ENCODE results near the gene C19orf38.

C19orf38 gene

GRCh38 chr19:10884274-10884673, 36.1 kb downstream of the C19orf38 start:
- H3K27ac ChIP-seq (ENCODE audit: low read depth, low read length): no peak overlapping the region
- H3K9me3 ChIP-seq (ENCODE audit: control insufficient read depth, insufficient read depth, low read depth, low read length): no peaks in the 10 kb centered on the region
- no peaks in the 10 kb centered on the region for H3K27me3 ChIP-seq (ENCODE audit: control insufficient read depth, insufficient read depth, low read length)
- H3K9ac ChIP-seq (ENCODE audit: low read length): no peak overlapping the region
- no peak overlapping the region for H3K4me3 ChIP-seq (ENCODE audit: low read depth, low read length)
- peaks cover 75% of the 10 kb centered on the region for H3K4me1 ChIP-seq (ENCODE audit: control insufficient read depth, insufficient read depth, low read length)
- H3K36me3 ChIP-seq (ENCODE audit: control insufficient read depth, insufficient read depth, low read length): no peaks in the 10 kb centered on the region

DNA sequence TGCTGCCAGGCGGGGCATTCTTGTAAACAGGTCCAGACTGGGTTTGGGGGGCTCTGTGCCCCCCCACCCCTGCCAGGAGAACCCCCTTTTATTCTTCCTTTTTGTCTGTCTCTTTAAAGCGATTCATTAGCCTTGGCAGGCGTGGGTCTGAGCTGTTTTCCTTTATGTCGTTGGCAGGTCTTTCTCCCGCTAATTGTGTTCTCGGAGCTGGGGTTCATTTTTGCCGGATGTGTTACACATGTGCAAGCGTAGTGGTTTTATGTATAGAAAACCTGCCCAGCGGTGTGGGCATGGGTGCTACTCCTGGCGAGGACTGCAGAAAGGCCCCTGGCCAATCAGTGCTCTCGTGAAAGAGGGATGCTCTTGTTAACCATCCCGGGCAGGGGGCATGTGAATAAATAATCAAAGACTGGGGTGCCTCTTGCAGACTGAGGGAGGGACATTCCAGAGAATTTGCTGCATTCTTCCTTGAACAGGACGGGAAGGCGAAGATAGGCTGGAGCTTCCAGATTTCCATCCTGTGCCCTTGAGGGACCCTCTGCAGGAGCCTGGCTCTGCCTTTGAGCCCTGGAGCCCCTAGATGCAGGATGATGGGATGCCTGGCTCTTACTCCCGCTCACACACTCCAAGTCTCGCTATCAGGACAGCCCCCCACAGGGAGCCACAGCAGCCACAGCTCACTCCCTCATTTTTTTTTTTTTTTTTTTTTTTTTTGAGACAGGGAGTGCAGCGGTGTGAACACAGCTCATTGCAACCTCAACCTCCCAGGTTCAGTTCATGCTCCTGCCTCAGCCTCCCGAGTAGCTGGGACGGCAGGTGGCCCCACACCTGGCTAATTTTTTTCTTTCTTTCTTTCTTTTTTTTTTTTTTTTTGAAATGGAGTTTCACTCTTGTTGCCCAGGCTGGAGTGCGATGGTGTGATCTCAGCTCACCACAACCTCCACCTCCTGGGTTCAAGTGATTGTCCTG, 37.3 kb downstream of the C19orf38 start:
- Histone ChIP-seq H3K9ac (ENCODE audit: low read length) (no peak overlapping the region), H3K4me1 (ENCODE audit: control insufficient read depth, insufficient read depth, low read length) (peaks cover 64% of the 10 kb centered on the region), H3K36me3 (ENCODE audit: control insufficient read depth, insufficient read depth, low read length) (no peaks in the 10 kb centered on the region), H3K27ac (ENCODE audit: low read depth, low read length) (no peak overlapping the region), H3K4me3 (ENCODE audit: low read depth, low read length) (no peak overlapping the region), H3K9me3 (ENCODE audit: control insufficient read depth, insufficient read depth, low read depth, low read length) (no peaks in the 10 kb centered on the region), H3K27me3 (ENCODE audit: control insufficient read depth, insufficient read depth, low read length) (no peaks in the 10 kb centered on the region)

DNA sequence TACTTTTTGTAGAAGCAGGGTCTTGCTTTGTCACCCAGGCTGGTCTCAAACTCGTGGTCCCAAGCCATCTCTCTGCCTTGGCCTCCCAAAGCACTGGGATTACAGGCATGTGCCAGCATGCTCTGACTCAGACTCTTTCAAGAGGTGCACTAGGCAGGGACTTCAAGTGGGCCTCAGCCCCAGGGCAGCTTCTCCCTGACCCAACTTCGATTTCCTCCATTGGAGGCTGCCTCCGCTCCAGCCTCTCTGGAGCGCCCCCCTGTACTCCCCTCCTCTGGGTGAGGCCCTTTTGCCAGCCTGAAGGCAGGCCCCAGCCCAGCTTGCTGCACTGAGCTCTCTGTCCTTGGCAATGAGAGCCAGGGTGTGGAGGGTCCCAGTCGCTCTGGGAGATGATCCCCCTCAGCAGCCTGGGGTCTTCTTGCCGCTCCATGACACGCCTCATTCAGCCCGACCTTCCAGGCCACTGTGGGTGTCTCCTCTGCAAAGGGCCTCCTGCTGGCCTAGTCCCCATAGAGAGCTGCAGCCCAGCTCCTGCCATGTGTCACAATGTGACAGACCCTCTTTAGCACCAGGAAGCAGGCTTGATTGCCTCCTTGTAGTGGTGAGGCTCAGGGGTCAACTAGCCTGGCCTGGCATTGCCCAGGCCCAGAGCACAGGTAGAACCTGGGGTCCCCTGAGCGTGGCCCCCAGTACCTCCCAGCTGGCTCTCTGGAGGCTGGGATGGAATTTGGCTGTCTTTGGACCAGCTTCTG, 39.6 kb downstream of the C19orf38 start:
- no peaks in the 10 kb centered on the region for H3K36me3 ChIP-seq (ENCODE audit: control insufficient read depth, insufficient read depth, low read length)
- 0 out of 2 replicates have a peak overlapping the region, but pooled peaks have one; percentile 0 for H3K4me3 ChIP-seq (ENCODE audit: low read depth, low read length)
- H3K27me3 ChIP-seq (ENCODE audit: control insufficient read depth, insufficient read depth, low read length): no peaks in the 10 kb centered on the region
- peaks cover 61% of the 10 kb centered on the region for H3K4me1 ChIP-seq (ENCODE audit: control insufficient read depth, insufficient read depth, low read length)
- peak overlapping the region; percentile 15 for H3K9ac ChIP-seq (ENCODE audit: low read length)
- H3K9me3 ChIP-seq (ENCODE audit: control insufficient read depth, insufficient read depth, low read depth, low read length): no peaks in the 10 kb centered on the region
- peak overlapping the region; percentile 72 for H3K27ac ChIP-seq (ENCODE audit: low read depth, low read length)

DNA sequence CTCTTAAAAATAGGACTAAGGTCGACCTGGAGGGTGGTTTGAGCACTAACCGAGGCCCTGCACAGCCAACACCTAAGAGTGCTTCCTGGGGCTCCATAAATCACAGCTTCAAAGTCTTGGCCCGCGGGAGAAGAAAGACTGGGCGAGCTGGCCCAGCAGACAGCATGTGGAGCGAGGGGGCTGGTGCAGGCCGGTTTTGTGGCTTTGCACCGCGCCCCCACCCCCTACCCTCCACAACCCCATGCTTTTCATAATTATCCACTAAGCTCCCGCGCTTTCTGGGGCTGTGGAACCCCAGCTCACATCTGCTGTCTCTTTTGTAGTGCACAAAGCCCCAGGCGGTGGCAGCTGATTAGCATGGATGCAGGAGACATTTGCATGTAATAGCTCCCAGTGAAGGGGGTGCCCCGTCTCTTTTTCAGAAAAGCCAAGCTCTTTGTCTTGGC, 40.2 kb downstream of the C19orf38 start:
- Histone ChIP-seq H3K27ac (ENCODE audit: low read depth, low read length) (peak overlapping the region; percentile 72), H3K36me3 (ENCODE audit: control insufficient read depth, insufficient read depth, low read length) (no peaks in the 10 kb centered on the region), H3K9me3 (ENCODE audit: control insufficient read depth, insufficient read depth, low read depth, low read length) (no peaks in the 10 kb centered on the region), H3K9ac (ENCODE audit: low read length) (peak overlapping the region; percentile 15), H3K4me3 (ENCODE audit: low read depth, low read length) (peak overlapping the region; percentile 22; the same call in 1 of the 2 replicates), H3K4me1 (ENCODE audit: control insufficient read depth, insufficient read depth, low read length) (peaks cover 56% of the 10 kb centered on the region), H3K27me3 (ENCODE audit: control insufficient read depth, insufficient read depth, low read length) (no peaks in the 10 kb centered on the region)

DNA sequence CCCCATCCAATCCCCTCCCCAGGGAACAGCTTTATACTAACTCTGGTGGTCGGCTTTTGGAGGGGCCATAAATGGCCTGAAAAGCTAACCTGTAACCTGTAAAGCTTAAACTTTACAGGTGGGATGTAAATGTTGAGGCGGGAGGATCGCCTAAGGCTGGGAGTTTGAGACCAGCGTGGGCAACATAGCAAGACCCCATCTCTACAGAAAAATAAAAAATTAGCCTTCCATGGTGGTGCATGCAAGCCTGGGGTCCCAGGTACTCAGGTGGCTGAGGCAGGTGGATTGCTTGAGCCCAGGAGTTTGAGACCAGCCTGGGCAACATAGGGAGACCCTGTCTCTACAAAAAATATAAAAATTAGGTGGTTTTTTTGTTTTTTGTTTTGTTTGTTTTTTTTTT, 41.7 kb downstream of the C19orf38 start:
- Histone ChIP-seq H3K4me1 (ENCODE audit: control insufficient read depth, insufficient read depth, low read length) (peaks cover 66% of the 10 kb centered on the region), H3K36me3 (ENCODE audit: control insufficient read depth, insufficient read depth, low read length) (no peaks in the 10 kb centered on the region), H3K9ac (ENCODE audit: low read length) (no peak overlapping the region), H3K27me3 (ENCODE audit: control insufficient read depth, insufficient read depth, low read length) (no peaks in the 10 kb centered on the region), H3K9me3 (ENCODE audit: control insufficient read depth, insufficient read depth, low read depth, low read length) (no peaks in the 10 kb centered on the region), H3K4me3 (ENCODE audit: low read depth, low read length) (no peak overlapping the region), H3K27ac (ENCODE audit: low read depth, low read length) (no peak overlapping the region)

GRCh38 chr19:10891405-10892086, 43.3 kb downstream of the C19orf38 start:
- peaks cover 68% of the 10 kb centered on the region for H3K4me1 ChIP-seq (ENCODE audit: control insufficient read depth, insufficient read depth, low read length)
- no peaks in the 10 kb centered on the region for H3K27me3 ChIP-seq (ENCODE audit: control insufficient read depth, insufficient read depth, low read length)
- H3K36me3 ChIP-seq (ENCODE audit: control insufficient read depth, insufficient read depth, low read length): no peaks in the 10 kb centered on the region
- no peak overlapping the region for H3K27ac ChIP-seq (ENCODE audit: low read depth, low read length)
- H3K9me3 ChIP-seq (ENCODE audit: control insufficient read depth, insufficient read depth, low read depth, low read length): no peaks in the 10 kb centered on the region
- H3K9ac ChIP-seq (ENCODE audit: low read length): peak overlapping the region; percentile 38
- no peak overlapping the region for H3K4me3 ChIP-seq (ENCODE audit: low read depth, low read length)

DNA sequence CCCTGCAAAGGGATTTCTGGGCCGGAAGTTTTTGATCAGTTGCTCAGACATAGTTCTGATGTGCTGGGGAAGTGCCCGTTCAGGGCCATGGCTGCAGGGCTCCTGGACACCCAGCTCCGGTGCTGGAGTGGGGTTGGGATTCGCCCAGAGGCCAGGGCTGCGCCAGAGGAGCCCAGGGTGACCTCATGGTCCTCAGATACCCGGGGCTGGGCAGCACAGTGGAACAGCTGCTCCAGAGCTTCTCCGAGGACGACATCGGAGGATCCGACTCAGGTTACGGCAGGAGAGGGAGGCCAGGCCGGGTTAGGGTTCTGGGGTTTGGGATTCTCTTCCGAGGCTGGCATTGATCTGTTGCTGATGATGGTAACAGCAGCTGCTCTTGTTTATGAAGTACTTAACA, 44.0 kb downstream of the C19orf38 start:
- H3K4me1 ChIP-seq (ENCODE audit: control insufficient read depth, insufficient read depth, low read length): peaks cover 68% of the 10 kb centered on the region
- no peak overlapping the region for H3K4me3 ChIP-seq (ENCODE audit: low read depth, low read length)
- peak overlapping the region; percentile 21 for H3K9ac ChIP-seq (ENCODE audit: low read length)
- no peak overlapping the region for H3K27ac ChIP-seq (ENCODE audit: low read depth, low read length)
- H3K27me3 ChIP-seq (ENCODE audit: control insufficient read depth, insufficient read depth, low read length): no peaks in the 10 kb centered on the region
- H3K9me3 ChIP-seq (ENCODE audit: control insufficient read depth, insufficient read depth, low read depth, low read length): no peaks in the 10 kb centered on the region
- no peaks in the 10 kb centered on the region for H3K36me3 ChIP-seq (ENCODE audit: control insufficient read depth, insufficient read depth, low read length)

DNA sequence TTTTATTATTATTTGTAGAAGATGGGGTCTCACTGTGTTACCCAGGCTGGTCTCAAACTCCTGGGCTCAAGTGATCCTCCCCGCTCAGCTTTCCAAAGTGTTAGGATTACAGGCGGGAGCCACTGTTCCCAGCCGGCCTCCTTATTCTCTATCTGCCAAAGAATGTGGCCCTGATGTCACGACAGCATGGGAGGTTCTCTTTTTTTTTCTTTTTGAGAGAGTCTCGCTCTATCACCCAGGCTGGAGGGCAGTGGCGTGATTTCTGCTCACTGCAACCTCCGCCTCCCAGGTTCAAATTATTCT, 46.6 kb downstream of the C19orf38 start:
- H3K27ac ChIP-seq (ENCODE audit: low read depth, low read length): no peak overlapping the region
- no peaks in the 10 kb centered on the region for H3K27me3 ChIP-seq (ENCODE audit: control insufficient read depth, insufficient read depth, low read length)
- H3K9ac ChIP-seq (ENCODE audit: low read length): no peak overlapping the region
- no peaks in the 10 kb centered on the region for H3K36me3 ChIP-seq (ENCODE audit: control insufficient read depth, insufficient read depth, low read length)
- peaks cover 53% of the 10 kb centered on the region for H3K4me1 ChIP-seq (ENCODE audit: control insufficient read depth, insufficient read depth, low read length)
- H3K9me3 ChIP-seq (ENCODE audit: control insufficient read depth, insufficient read depth, low read depth, low read length): no peaks in the 10 kb centered on the region
- H3K4me3 ChIP-seq (ENCODE audit: low read depth, low read length): no peak overlapping the region

GRCh38 chr19:10895363-10895762, 47.1 kb downstream of the C19orf38 start:
- no peaks in the 10 kb centered on the region for H3K9me3 ChIP-seq (ENCODE audit: control insufficient read depth, insufficient read depth, low read depth, low read length)
- H3K9ac ChIP-seq (ENCODE audit: low read length): no peak overlapping the region
- no peak overlapping the region for H3K4me3 ChIP-seq (ENCODE audit: low read depth, low read length)
- peaks cover 53% of the 10 kb centered on the region for H3K4me1 ChIP-seq (ENCODE audit: control insufficient read depth, insufficient read depth, low read length)
- H3K27me3 ChIP-seq (ENCODE audit: control insufficient read depth, insufficient read depth, low read length): no peaks in the 10 kb centered on the region
- H3K27ac ChIP-seq (ENCODE audit: low read depth, low read length): no peak overlapping the region
- no peaks in the 10 kb centered on the region for H3K36me3 ChIP-seq (ENCODE audit: control insufficient read depth, insufficient read depth, low read length)

GRCh38 chr19:10895920-10896319, 47.7 kb downstream of the C19orf38 start:
- H3K4me3 ChIP-seq (ENCODE audit: low read depth, low read length): no peak overlapping the region
- no peaks in the 10 kb centered on the region for H3K27me3 ChIP-seq (ENCODE audit: control insufficient read depth, insufficient read depth, low read length)
- H3K9me3 ChIP-seq (ENCODE audit: control insufficient read depth, insufficient read depth, low read depth, low read length): no peaks in the 10 kb centered on the region
- peaks cover 50% of the 10 kb centered on the region for H3K4me1 ChIP-seq (ENCODE audit: control insufficient read depth, insufficient read depth, low read length)
- no peaks in the 10 kb centered on the region for H3K36me3 ChIP-seq (ENCODE audit: control insufficient read depth, insufficient read depth, low read length)
- H3K9ac ChIP-seq (ENCODE audit: low read length): no peak overlapping the region
- no peak overlapping the region for H3K27ac ChIP-seq (ENCODE audit: low read depth, low read length)
